ENCODE measurements around the gene BMF.

GRCh38 chr15:40095371-40096093, 13.1 kb downstream of the BMF start:
- no peak for TF ChIP-seq CTCF (IDR thresholded peaks at IDR 0.05)
- no peak for TF ChIP-seq POLR2A (IDR thresholded peaks at IDR 0.05)
